Measurements from ENCODE around the gene ALS2CL.

GRCh38 chr3:46675843-46676567 lies 17.5 kb downstream of the ALS2CL start:
- no peak for TF ChIP-seq CTCF (conservative IDR thresholded peaks at IDR 0.05)
- no peak for TF ChIP-seq EZH2 (IDR thresholded peaks at IDR 0.05; ENCODE audit: low read depth)

Measured in PC-9 (cell line).